ENCODE measurements around the gene CTXN1.

CTXN1 gene

DNA sequence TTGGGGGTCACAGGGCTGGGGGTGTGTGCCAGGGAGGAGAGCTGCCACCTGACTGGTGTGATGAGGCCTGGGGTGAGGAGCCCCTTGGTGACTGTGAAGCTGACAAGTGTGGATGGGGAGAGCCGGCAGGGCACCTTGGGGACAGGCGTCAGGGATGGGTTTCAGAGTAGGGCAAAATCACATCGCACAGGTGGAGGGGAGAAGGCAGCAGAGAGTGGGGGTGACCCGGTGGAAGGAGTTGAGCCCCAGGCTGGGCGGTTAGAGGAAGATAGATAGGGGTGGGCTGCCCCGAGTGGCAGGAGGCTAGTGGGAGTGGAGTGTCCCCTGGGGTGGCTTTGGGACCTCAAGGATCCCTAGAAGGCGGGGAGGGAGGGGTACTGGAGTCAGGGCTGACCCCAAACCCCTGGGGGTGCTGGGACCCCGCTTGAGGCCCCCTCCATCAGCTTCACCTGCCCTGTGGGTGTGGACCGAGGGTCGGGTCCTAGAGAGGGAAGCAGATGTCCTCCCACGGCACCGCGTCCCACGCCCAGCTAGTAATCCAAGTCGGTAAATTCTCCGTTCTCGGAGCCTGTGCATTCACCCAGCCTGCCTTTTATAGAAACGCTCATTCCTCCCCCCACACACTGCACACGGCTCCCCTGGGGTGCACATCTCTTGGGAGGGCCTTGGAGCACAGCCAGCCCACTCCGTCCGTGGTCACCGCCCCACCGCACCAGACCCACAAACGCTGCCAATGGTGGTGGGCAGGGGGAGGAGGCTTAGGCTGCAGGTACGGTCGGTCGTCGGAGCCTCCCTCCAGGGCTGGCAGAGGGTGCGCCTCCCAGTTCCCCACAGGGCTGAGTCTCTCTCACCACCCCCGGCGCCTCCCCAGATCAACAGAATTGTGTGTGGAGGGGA lies 2.4 kb downstream of the CTXN1 start:
- TF ChIP-seq, protein P1, sequence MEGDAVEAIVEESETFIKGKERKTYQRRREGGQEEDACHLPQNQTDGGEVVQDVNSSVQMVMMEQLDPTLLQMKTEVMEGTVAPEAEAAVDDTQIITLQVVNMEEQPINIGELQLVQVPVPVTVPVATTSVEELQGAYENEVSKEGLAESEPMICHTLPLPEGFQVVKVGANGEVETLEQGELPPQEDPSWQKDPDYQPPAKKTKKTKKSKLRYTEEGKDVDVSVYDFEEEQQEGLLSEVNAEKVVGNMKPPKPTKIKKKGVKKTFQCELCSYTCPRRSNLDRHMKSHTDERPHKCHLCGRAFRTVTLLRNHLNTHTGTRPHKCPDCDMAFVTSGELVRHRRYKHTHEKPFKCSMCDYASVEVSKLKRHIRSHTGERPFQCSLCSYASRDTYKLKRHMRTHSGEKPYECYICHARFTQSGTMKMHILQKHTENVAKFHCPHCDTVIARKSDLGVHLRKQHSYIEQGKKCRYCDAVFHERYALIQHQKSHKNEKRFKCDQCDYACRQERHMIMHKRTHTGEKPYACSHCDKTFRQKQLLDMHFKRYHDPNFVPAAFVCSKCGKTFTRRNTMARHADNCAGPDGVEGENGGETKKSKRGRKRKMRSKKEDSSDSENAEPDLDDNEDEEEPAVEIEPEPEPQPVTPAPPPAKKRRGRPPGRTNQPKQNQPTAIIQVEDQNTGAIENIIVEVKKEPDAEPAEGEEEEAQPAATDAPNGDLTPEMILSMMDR (IDR thresholded peaks at IDR 0.05; ENCODE audit: low read depth, low read length) = no peak
- H3K4me3 ChIP-seq (ENCODE audit: low read depth, low read length) = no peak overlapping the region

DNA sequence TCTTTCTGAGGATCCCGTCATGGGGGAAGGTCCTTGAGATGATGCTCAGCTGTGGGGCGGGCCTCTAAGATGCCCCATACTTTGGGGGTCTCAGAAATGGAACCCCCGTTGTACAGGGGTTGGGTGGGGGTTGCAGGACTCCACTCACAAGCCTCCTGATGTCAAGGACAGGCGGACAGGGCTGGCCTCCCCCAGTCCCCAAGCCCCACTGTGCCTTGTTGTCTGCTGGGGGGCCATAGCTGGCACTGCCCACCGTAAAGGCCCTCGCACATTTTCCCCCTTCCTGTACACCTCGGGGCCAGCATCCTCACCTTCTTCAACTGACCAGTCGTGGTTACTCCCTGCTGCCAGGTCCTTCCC lies 3.1 kb downstream of the CTXN1 start:
- TF ChIP-seq, protein P1 (IDR thresholded peaks at IDR 0.05; ENCODE audit: low read depth, low read length) = no peak
- no peak overlapping the region for H3K4me3 ChIP-seq (ENCODE audit: low read depth, low read length)

DNA sequence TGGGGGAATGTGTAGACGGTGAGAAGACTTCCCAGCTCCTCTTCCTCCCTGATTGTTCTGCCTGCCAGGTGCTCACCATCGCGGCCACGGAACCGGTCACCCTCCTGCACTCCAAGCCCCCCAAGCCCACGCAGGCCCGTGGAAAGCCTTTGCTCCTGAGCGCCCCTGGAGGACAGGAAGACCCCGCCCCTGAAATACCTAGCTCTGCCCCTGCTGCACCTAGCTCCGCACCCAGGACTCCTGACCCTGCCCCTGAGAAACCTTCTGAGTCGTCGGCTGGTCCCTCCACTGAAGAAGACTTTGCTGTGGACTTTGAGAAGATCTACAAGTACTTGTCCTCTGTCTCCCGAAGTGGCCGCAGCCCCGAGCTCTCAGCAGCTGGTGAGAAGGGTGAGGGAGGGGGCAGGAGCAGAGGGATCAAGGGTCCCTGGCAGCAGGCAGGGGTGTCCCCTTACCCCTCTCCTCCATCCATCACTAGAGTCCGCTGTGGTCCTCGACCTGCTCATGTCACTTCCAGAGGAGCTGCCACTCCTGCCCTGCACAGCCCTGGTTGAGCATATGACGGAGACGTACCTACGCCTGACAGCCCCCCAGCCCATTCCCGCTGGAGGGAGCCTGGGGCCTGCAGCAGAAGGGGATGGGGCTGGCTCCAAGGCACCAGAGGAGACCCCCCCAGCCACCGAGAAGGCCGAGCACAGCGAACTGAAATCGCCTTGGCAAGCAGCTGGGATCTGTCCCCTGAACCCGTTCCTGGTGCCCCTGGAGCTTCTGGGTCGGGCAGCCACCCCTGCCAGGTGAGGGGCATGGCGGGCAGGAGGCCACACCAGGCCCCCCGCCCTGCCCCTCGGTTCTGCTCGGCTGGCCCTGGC lies 3.7 kb downstream of the CTXN1 start:
- H3K4me3 ChIP-seq (ENCODE audit: low read depth, low read length) = no peak overlapping the region; the same call in 1 of the 2 replicates
- TF ChIP-seq, protein P1 (IDR thresholded peaks at IDR 0.05; ENCODE audit: low read depth, low read length) = no peak

DNA sequence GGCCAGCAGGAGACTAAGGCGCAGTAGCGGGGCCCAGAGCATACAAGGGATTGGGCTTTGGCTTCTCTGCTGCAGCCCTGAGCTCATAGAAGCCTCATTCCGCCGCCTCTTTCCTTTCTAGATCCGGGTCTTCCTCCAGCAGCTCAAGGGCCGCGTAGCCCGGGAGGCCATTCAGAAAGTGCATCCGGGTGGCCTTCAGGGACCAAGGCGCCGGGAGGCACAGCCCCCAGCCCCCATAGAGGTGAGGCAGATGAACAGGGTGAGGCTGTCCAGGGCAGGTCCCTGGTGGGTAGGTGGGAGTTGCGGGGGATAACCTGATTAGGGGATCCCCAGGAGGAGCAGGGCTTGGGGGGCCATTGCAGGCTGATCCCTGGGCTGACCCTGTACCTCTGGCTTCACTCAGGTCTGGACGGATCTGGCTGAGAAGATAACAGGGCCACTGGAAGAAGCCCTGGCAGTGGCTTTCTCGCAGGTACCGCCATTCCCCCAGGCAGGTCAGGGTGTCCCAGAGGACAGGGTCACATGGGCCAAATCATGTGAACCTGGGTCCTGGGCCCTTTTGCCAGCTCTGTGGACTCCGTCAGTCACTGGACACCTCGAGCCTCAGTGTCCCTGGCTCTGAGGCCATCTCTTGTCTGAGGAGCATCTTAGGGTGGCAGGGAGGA lies 4.5 kb downstream of the CTXN1 start:
- peak overlapping the region; percentile 61 for H3K4me3 ChIP-seq (ENCODE audit: low read depth, low read length)
- TF ChIP-seq, protein P1 (IDR thresholded peaks at IDR 0.05; ENCODE audit: low read depth, low read length) = no peak

DNA sequence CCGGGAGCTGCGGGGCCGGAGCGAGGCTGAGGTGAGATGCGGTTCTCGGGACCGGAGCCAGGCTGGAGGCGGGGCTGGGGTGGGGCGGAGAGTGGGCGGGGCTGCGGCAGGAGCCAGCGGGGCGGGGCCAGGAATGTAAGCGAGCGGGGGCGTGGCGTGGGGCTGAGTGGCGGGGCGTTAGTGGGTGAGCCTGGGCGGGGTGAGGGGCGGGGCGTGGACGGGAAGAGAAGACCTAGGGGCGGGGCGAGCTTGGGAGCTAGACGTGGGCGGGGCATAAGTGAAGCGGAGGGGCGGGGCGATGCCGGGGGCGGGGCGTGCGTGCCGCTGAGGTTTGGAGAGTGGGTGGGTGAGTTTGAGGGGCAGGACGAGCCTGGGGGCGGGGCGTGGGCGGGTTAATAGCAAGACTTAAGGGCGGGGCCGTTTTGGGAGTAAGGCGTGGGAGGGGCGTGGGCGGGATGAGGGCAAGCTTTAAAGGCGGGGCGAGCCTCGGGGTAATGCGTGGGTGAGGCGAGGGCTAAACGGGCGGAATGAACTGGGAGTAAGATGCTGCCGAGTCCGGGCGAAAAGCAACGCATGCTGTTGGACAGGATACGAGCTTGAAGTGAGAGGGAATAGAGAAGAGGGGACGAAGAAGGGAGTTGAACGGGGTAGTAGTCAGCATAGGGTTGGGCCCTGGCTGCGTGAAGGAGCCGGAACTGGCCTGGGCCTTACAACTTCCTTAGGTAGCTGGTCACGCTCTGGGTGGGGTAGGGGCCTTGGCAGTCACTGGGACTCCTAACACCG lies 5.2 kb downstream of the CTXN1 start:
- TF ChIP-seq, protein P1 (IDR thresholded peaks at IDR 0.05; ENCODE audit: low read depth, low read length) = no peak
- peak overlapping the region; percentile 71 for H3K4me3 ChIP-seq (ENCODE audit: low read depth, low read length)

DNA sequence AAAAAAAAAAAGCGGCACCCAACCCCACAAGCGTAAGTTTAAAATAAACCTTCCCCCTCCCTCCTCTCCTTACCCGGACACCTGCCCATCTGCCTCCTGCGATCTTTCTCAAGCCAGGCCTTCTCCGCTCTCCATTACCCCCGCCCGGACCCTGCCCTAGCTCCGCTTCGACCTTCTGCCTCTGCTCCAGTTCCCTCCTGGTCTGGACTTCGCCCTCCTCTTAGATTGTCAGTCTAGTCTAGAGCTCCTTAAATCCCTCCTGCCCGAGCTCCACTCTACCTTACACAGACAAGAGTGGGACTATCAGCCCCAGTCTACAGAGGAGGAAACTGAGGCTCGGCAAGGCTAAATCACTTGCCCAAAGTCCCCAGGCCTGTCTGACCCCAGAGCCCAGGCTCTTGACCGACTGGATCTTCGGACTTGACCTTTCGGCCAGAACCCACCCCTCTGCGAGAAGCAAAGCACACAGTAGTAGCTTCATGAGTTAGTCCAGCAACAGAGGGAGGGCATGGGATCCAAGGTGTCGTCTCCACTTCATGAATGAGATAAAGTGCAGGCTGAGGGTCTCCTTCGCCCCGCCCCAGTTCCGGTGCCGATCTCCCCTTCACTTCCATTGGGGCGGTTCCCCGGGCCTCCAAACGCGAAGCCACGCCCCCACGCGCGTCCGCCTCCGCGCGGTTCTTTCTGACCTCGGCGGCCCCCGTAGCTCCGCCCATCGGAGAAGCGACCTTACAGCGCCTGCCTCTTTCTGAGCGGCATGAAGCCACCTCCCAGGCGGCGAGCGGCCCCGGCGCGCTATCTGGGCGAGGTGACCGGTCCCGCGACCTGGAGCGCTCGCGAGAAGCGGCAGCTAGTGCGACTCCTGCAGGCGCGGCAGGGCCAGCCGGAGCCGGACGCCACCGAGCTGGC lies 6.1 kb downstream of the CTXN1 start, which contains the start of gene SNAPC2:
Gene SNAPC2, plus strand, starts transcription at position 729 of the 909 bp plus-strand sequence. Its CDS starts 29 bp downstream, at position 758.
- peak within 1 kb of the TSS; percentile 71 for H3K4me3 ChIP-seq (ENCODE audit: low read depth, low read length)

More for the DNA sequence above, 6.1 kb downstream of the CTXN1 start, which contains the start of gene SNAPC2:
- TF ChIP-seq, protein P1 (IDR thresholded peaks at IDR 0.05; ENCODE audit: low read depth, low read length) = no peak

All from WI38 (cell line).